Hypothalamus (tissue), 51 donors: ENCODE data around the gene MIA2.
A peak's percentile ranks its signal among the peaks of the same experiment; 100 is the strongest.
"Not testable (repeated sequence)": the region's sequence is repeated elsewhere in the genome, so short reads cannot be mapped to it uniquely, and the experiment has no call there.

Source experiments
- DNase-seq, 51 donors: peaks; one replicate each; lab custom pipeline; 2025; lab: John Stamatoyannopoulos, UW

Gene MIA2

DNA sequence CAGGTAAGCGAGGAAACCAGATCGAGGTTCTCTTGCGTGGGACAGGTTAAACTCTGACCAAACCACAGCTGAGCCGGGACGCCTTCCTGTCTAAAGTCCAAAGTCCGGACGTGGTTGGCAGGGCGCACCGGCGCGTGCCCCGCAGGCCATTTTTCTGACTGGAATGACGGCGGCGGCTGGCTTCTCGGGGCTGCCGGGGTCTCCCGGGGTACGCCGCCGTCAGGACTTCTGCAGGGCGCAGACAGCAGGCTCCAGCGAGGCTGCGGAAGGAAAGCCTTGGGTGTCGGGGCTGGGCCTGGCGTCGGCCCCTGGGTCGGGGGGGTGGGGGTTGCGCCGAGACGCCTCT is 32.8 kb downstream of the MIA2 start:
- DNase-seq: peak in 32 of 51 donors; percentile 31 to 81 (median 68)

DNA sequence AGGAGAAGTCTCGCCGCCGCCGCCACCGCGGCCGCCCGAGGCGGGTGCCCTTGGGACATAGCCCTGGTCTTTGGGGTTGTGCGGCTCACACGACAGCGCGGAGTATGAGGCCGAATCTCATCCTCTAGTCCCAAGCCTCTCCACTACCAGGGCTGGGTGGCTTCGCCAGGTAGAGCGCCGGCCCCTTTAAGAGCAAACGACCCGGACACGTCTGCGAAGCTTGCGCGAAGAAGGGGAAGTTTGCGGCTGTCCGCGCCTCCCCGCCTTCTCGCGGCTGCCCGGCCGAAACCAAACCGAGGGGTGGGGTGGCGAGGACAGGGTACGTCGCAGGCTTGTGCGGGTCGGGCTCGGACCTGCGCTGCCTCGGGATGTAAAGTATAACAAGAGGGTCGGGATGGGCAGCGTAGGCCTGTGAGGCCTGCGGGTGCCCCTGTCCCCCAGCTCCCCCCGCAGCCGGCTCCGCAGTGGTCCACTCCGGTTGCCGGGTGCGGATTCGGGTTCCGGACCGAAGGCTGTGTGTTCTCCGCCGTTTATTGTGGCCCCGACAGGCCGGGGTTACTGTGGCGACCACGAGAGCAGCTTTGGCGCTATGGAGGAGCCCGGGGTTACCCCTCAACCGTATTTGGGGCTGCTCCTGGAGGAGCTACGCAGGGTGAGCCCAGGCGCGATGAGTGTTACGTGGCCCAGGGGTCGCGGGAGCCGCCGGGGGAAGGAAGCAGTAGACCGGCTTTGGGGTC is 33.3 kb downstream of the MIA2 start:
- DNase-seq: peak; percentile 41 to 92 (median 78)

DNA sequence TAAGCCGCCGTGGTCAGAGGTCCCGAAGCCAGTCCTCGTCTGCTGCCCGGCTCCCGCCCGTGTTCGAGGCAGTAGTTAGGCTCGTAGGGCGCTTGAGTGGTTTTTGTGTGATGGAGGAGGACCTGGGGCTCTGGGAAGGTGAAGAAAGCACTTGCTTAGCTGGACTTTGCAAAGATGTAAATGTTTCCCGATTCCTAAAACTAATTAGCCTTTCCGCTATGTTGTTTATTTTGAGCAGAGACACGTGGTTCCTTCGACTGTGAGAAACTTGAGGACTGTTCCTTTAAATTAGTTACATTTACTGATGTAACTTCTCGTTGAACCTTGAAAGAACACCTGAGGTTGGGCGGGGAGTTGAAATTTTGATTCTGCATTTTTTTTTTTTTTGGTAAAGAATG is 33.9 kb downstream of the MIA2 start:
- peak in 4 of 51 donors; percentile 43 to 87 (median 60) for DNase-seq

DNA sequence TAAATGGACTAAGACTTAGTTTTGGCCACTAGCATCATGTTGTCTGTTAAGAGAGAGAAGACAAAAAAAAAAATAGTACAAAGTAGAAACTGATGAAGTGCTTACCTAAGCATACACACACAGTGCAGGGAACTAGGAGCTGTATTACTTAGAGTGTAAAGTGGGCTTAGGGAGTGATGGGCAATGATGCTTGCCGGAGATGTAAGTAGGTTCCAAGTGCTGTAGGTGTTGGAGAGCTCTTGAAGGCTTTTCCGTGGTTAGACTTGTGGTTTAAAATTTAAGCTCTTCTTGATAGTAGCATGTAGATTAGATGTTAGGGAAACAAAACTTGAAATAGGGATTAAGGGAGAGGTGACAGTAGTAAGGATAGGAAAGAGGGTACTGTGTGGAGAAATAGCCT is 34.7 kb downstream of the MIA2 start:
- DNase-seq: peak in 3 of 51 donors; percentile 1 to 8 (median 1)

DNA sequence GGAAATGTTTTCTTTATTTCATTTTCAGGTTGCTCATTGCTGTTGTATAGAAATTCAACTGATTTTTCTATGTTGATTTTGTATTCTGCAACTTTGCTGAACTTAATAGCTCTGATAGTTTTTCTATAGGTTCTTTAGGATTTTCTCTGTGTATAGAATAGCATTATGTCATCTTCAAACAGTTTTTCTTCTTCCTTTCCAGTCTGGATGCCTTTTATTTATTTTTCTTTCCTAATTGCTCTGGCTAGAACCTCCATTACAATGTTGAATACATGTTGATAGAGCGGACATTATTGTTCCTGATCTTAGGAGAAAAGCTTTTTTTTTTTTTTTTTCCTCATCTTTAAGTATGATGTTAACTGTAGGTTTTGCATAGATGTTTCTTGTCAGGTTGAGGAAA is 39.2 kb downstream of the MIA2 start:
- no peak for DNase-seq

DNA sequence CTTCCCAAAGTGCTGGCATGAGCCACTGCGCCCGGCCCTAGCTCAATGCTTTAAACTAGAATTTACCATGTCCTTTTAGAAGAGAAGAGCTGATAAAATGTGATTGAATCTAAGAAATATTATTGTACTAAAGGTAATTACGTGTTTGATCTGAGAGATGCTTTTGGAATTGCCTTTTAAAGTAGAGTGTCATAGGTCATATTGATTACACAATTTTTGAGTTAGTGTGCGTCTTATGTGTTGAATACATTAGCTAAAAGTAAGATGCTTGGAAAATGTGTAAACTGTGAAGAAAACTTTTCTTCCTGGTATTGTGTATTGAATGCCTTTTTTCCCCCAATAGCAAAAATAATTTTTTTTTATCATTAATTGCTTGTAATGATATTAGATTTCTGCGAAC is 41.7 kb downstream of the MIA2 start:
- no peak for DNase-seq

DNA sequence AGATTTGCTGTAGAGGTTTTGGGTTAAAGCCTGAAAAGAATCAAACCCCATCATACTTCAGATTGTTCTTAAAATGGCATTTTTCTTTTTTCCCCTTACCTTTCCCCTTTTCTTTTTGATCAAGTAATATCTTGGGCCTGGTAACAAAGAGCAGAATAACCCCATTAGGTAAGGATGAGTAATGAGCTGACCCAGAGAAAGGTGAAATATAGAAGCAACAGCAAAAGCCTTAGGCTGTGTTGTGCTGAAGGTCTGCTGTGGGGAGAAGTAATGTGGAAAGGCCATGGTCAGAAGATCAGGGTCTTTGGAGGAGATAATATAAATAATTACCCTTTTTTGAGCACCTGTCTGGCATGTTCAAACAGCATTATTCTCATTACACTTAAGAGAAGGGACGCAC is 42.3 kb downstream of the MIA2 start:
- no peak for DNase-seq

DNA sequence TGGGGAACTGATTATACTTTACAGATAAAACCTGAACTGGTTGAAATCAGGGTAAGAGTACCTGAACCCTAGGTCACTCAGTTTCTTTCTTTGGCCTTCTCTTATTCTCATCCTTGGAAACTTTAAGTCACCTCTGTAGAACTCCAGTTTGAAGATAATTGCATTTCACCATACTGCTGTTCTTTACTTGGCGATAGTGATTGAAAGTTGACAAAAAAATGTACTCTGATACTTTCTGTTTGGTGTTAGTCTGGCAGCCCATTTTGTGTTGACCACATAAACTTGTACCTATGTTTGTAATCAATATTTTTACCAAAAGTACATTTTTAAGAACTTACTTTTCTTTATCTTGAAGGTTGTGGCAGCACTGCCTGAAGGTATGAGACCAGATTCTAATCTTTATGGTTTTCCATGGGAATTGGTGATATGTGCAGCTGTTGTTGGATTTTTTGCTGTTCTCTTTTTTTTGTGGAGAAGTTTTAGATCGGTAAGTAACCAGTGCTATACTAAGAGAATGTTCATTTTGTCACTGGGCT is 42.9 kb downstream of the MIA2 start:
- no peak for DNase-seq

DNA sequence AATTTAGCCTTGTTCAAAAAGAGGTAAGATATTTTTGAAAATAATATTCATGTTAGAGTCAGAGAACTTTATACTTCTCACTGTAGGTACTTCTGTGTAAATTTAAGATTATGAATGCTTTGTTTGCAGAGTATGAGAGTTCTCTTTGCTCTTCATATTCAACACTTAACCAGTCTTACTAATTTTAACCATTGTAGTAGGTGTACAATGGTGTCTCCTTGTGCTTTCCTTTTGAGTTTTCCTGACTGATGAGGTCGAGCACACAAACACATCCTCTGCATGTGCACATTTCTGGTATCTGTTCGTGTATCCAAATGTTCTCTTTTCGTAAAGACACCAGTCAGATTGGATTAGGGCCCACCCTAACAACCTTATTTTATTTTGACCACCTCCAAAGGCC is 45.8 kb downstream of the MIA2 start:
- no peak for DNase-seq

DNA sequence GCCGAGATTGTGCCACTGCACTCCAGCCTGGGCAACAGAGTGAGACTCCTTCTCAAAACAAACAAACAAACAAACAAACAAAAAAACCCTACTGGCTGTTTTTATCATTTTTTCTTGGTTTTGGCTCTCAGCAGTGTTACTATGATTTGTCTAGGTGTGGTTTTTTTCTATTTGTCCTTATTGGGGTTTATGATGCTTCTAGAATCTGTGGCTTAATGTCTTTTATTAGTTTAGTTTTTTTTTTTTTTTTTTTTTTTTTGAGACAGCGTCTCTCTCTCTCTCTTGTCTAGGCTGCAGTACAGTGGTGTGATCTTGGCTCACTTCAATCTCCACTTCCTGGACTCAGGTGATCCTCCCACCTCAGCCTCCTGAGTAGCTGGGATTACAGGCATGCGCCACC is 47.0 kb downstream of the MIA2 start:
- DNase-seq: not testable (repeated sequence)

DNA sequence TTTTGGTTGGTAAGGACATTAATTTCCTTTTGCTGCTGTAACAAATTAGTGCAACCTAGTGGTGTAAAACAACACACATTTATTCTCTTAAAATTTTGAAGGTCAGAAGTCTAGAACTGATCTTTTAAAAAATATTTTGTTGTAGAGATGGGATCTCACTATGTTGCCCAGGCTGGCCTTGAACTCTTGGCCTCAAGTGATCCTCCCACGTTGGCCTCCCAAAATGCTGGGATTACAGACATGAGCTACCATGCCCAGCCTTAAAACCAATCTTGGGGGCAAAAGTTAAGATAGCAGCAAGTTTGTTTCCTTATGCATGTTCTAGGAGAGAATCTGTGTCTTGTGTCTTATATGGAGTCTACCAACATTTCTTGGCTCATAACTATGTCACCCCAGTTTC is 55.8 kb downstream of the MIA2 start:
- no peak for DNase-seq

DNA sequence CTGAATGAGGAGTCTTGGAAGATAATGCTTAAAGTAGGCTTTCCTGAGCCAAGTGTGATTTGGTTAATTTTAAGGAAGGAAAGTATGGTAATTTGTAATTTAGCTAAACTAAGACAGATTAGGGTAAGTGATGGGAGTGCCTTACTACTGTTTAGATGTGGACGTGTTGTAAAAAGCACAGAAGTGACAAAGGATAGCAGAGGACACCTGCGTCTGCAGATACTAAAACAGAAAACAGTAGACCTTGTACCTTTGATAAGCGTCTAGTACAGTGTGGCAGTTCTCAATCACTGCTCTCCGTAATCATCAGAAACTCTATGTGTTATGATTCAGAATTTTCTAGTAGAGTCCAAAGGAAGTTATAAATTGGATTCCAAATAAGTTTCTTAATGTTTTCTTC is 58.0 kb downstream of the MIA2 start:
- no peak for DNase-seq

DNA sequence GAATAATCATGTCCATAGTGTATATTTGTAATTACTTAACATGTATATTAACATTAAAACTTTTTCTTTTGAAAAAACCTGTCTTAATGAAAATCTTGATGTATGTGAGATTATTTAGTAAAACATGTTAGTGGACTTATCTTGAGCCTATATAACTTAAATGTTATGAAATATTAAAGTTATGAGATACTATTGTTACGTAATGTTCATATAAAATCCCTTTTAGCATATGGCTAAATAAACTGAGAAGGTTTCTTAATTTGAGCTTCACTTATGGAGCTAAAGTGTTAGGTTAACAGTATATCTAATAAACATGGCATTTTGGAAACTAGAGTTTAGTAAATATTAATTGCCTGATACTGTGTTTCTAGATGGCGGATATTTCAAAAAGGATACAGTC is 59.9 kb downstream of the MIA2 start:
- DNase-seq: no peak

DNA sequence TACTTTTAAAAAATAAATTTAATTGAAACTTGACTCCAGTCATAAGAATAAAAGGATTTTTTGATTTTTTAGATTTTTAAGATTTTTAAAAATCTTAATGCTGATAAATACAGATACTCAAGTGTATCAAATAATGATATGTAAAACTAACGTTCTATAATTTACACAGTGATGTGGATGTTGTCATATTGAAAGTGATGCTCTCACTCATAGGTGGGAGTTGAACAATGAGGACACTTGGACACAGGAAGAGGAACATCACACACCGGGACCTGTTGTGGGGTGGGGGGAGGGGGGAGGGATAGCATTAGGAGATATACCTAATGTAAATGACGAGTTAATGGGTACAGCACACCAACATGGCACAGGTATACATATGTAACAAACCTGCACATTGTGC is 66.7 kb downstream of the MIA2 start:
- not testable (repeated sequence) for DNase-seq

DNA sequence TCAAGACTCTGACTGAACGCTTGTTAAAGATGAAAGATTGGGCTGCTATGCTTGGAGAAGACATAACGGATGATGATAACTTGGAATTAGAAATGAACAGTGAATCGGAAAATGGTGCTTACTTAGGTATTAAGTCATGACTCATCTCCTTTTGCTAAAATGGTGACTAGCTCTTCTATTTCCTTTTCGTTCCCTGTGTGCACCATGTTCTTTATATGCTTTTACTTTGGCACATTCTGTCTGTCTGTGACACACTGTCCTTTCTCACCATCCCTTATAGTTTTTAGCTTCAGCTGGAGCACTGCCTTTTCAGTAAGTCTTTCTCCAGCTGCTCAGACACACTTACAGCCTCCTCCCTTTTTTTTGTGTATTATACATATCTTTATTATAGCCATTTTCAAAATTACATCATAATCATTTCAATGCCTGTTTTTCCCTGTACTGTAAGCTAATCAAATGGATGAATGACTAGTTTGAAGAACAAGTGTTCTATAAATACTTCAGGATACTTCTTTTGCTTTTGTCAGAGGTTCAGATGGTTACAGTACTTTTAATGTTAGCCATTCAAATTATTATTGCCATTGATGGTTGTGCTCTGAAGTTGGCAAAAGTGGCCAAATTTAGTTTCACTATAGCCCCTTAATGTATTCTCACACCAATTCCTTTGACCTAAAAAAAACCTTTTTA is 68.6 kb downstream of the MIA2 start:
- no peak for DNase-seq

DNA sequence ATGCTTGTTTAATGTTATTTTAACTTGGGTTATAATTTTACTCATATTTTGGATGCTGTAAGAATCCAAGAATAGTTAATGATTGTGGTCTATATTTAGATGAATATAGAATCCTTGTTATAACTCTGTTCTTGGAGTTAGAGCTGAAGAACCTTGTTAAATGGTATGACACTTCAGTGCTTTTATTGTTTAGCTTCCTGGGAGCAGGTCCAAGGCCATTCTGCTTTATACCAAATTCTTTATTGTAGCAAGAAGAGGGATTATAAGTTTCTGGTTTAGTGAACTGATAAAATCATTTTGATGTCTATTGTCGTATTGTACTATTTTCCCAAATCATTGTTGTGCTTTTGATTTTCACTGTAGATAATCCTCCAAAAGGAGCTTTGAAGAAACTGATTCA is 69.4 kb downstream of the MIA2 start:
- no peak for DNase-seq

DNA sequence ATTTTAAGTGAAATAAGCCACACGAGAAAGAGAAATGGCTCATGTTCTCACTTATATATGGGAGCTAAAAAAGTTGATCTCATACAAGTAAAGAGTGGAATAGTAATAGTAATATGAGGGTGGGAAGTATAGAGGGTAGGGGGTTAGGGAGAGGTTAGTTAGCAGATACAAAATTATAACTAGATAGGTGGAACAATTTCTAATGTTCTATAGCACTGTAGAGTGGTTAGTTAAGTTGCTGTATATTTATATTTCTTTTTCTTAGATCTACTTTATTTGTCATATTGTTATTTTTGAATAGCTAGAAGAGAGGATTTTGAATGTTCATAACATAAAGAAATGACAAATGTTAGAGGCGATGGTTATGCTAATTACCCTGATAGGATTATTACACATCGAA is 74.1 kb downstream of the MIA2 start:
- no peak for DNase-seq

DNA sequence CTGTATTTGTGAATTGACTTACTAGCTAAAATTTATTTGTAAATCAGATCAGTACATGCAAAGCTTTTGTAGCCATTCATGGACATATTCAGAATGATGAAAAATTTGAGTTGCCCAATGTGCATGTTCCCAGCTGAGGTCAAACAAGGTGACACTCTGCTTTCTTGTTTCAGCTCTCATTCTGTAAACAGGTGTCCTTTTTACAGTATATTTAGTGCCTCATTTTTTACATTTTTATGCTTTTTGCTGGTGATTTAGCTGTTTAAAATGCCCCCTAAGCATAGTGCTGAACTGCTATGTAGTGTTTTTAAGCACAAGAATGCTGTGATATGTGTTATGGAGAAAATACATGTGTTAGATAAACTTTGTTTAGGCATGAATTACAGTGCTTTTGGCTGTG is 76.3 kb downstream of the MIA2 start:
- DNase-seq: no peak

DNA sequence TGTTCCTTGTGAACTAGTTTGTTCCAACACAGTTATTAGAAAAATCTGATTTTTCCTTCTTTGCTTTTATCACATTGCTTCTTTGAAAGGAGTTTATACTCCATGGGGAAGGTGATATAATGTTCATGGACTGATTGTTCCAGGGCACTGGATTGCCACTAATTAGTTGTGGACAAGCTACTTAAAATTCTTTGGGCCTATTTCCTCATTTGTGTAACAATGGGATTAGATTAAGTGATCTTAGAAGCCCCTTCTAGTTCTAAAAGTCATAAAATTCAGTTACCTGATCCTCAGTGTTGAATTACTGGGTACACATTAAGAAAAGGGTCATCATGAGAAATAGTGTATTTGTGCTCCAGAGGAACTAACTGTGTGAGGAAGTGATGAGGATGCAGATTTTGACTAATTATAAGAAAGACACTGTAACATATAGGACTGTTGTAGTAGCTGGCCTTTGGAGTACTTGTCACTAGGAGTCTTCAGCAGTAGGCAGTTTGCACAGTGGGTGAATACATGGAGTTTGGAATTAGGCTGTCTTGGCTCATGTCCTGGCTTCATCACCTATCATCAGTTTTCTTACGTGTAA is 82.2 kb downstream of the MIA2 start:
- no peak for DNase-seq

DNA sequence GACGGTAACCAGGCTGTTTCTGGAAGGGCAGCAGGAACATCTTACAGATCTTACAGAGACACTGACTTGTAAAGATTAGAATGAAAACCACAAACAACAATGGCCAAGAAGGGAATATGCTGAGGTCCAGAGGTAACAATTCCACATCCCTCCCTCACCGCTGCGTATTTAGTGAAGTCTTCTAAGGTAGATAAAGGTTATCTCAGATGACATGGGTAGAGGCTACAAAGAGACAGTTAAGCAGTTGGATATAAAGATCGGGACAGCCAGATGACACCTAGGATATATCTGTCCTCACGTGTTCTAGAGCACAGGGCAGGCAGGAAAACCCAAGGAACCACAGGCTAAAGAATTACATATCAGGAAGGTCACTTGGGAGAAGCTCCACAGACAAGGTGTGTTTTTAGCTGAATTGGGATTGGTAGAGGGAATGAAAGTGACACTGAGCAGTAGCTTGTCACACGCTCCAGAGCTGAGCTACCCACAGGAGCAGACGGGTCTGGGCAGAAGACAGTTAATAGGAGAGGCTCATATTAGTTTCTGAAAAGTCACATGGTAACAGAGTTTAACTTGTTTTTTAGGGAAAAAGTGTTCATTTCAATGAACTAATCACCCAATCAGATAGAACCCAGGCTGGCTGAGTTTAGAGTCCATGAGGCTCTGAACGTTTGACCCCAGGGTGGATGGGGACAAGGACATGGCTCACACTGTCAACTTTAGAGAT is 83.3 kb downstream of the MIA2 start:
- no peak for DNase-seq

DNA sequence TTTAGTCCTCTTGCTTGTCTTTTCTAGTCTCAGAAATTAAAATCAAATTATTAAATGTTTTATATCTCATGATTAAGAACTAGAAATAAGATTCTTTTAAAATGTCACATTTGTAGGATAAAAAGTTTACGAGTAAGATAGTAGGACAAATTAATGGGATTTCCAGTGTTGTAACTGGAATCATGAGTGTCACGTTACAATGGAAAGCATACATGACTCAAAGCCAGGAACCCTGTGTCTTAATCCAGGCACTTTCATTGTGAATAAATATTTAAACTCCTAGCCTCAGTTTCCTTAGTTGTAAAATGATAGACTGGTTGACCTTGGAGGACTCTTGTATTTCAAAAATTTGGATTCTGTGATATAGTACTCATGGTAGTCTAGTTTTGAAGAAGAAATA is 84.9 kb downstream of the MIA2 start:
- no peak for DNase-seq
